Peyer's patch (tissue), 4 donors: ENCODE measurements around the gene PACRG. TPM values are rescaled to one million over a fixed set of nuclear protein-coding genes. Genes with fewer than 3 reads are reported as not detected.

Source experiments
- DNase-seq, 3 donors: peaks; one replicate each; pipeline ENCODE4 v3.0.0-alpha.2; 2017 to 2019
- H3K27ac ChIP-seq, 4 donors: fragments of 200-600 bp; sonication (generic); one replicate each; pipeline ENCODE4 v1.5.1; 2016 to 2019
- H3K27me3 ChIP-seq, 2 donors: fragments of 200-600 bp; sonication (generic); one replicate each; pipeline ENCODE4 v1.5.1; 2019
- H3K36me3 ChIP-seq, 3 donors: fragments of 200-600 bp; sonication (generic); one replicate each; pipeline ENCODE4 v1.5.1; 2016 to 2019
- H3K4me1 ChIP-seq, 4 donors: fragments of 200-600 bp; sonication (generic); one replicate each; pipeline ENCODE4 v1.5.1; 2016 to 2019
- H3K4me3 ChIP-seq, 4 donors: fragments of 200-600 bp; sonication (generic); 1 replicate in 3 of 4; 2 replicates in 1 of 4; pipeline ENCODE4 v1.5.1; 2016 to 2019; ENCODE audit warnings: mild to moderate bottlenecking in 1 of 4
- H3K9me3 ChIP-seq, 4 donors: fragments of 200-600 bp; sonication (generic); one replicate each; pipeline ENCODE4 v1.5.1; 2016 to 2019; ENCODE audit warnings: mild to moderate bottlenecking in 1 of 4
- POLR2A ChIP-seq, 2 donors: fragments of 450-650 bp; IDR thresholded peaks; one replicate each; pipeline ENCODE4 v1.5.1; 2017; ENCODE audit warnings: antibody characterized with exemption in 2 of 2, mild to moderate bottlenecking in 2 of 2, moderate library complexity in 2 of 2
- total RNA-seq, 4 donors: library from RNA; depleted of rRNA; stranded (reverse); fragments of >200 nt; gene quantifications; one replicate each; pipeline ENCODE4 v1.1.0, GENCODE V29; 2016
- TF ChIP-seq, protein P1 (sequence below), 6 experiments: fragments of 450-650 bp in 4 of 6; fragments of 200-600 bp in 2 of 6; sonication (generic) in 1 of 6; IDR thresholded peaks; one replicate each; pipeline ENCODE4 v1.5.1; 2017 to 2019; ENCODE audit warnings: antibody characterized with exemption in 6 of 6, mild to moderate bottlenecking in 3 of 6, moderate library complexity in 1 of 6

Gene PACRG
- total RNA-seq, 4 donors from 2014 or later = 0.76 to 2.5 TPM; not detected in 2

DNA sequence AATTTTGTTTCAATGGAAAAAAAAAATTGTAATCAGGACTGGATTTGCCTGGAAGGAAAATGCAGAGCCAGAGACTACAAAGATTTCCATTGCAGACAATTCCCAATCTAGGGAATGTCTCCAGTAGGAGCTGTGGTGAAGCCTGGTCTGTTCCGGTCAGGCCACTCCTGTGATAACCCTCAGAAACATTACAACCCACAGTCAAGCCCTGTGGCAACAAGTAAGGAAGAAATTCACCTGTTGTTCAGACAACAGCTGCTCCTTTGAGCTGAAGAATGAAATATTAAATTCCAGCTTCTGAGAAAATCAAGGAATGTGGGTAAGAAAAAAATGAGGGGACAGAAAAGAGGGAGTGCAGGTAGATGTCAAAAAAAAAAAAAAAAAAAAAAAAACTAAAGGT is 8.2 kb upstream of the PACRG start:
- no peak for DNase-seq
- TF ChIP-seq POLR2A (IDR thresholded peaks at IDR 0.05) = no peak
- TF ChIP-seq, protein P1, sequence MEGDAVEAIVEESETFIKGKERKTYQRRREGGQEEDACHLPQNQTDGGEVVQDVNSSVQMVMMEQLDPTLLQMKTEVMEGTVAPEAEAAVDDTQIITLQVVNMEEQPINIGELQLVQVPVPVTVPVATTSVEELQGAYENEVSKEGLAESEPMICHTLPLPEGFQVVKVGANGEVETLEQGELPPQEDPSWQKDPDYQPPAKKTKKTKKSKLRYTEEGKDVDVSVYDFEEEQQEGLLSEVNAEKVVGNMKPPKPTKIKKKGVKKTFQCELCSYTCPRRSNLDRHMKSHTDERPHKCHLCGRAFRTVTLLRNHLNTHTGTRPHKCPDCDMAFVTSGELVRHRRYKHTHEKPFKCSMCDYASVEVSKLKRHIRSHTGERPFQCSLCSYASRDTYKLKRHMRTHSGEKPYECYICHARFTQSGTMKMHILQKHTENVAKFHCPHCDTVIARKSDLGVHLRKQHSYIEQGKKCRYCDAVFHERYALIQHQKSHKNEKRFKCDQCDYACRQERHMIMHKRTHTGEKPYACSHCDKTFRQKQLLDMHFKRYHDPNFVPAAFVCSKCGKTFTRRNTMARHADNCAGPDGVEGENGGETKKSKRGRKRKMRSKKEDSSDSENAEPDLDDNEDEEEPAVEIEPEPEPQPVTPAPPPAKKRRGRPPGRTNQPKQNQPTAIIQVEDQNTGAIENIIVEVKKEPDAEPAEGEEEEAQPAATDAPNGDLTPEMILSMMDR (IDR thresholded peaks at IDR 0.05) = no peak
- Histone ChIP-seq H3K4me1 (no peaks in the 10 kb centered on the region), H3K9me3 (no peaks in the 10 kb centered on the region), H3K27me3 (no peaks in the 10 kb centered on the region), H3K4me3 (no peak overlapping the region), H3K27ac (no peak overlapping the region), H3K36me3 (no peaks in the 10 kb centered on the region)

DNA sequence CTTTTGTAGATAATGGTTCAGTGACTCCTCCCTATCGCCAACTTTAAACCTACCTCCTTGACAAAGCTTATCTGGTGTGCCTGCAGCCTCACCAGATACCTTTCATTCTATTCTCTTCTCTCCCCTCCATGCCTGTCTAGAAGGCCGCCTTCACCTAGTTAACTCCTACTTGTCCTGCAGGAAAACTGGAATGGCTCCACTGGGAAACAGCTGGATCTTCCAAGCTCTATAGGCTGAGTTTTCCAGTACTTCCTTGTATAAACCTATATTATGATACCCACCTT is 6.4 kb upstream of the PACRG start:
- no peaks in the 10 kb centered on the region for H3K36me3 ChIP-seq

DNA sequence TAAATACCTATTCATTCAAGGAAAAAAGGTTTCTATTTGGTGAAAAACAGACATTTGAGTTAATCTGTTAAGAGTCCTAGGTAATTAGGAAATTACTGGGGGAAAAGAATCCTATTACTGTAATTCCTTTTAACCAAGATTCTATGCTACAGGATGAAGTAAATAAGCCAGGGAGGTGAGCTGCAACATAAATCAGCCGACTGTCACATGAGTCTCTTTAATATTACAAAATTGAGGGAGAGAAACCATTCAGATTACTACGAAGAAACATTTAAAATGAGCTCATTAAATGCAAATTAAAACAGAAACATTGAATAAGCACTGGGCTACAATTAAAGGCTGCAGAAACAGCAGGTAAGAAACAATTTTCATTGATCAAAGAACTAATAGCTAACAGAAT is 5.5 kb upstream of the PACRG start:
- Histone ChIP-seq H3K27me3 (no peaks in the 10 kb centered on the region), H3K27ac (no peak overlapping the region), H3K36me3 (no peaks in the 10 kb centered on the region), H3K4me3 (no peak overlapping the region), H3K4me1 (no peaks in the 10 kb centered on the region), H3K9me3 (no peaks in the 10 kb centered on the region)
- TF ChIP-seq, protein P1 (IDR thresholded peaks at IDR 0.05) = no peak
- TF ChIP-seq POLR2A (IDR thresholded peaks at IDR 0.05) = no peak
- no peak for DNase-seq

More for the DNA sequence above, 6.4 kb upstream of the PACRG start:
- TF ChIP-seq, protein P1 (IDR thresholded peaks at IDR 0.05) = no peak
- TF ChIP-seq POLR2A (IDR thresholded peaks at IDR 0.05) = no peak
- no peak for DNase-seq
- H3K4me1 ChIP-seq = no peaks in the 10 kb centered on the region
- H3K4me3 ChIP-seq = no peak overlapping the region
- no peaks in the 10 kb centered on the region for H3K9me3 ChIP-seq
- H3K27me3 ChIP-seq = no peaks in the 10 kb centered on the region
- no peak overlapping the region for H3K27ac ChIP-seq

DNA sequence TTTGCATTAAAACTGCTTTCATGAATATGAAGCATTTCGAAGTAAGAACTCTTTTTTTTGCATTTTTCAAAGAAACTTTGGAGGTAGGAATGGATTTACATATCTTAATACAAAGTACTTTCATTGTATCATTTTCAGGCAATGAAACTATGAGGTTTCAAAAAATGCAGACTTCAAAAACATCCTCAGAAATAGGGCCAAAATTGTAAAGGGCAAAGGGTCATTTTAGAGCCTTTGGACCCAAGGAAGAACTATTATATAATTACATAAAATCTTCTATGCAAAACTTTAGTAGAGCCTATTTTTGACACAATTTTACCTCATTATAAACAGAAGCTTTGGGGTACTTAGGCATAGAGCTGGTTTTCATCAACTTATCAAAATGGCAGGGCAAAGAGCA is 5.1 kb upstream of the PACRG start:
- no peaks in the 10 kb centered on the region for H3K27me3 ChIP-seq
- no peak overlapping the region for H3K4me3 ChIP-seq
- TF ChIP-seq, protein P1 (IDR thresholded peaks at IDR 0.05) = no peak
- no peak for TF ChIP-seq POLR2A (IDR thresholded peaks at IDR 0.05)
- H3K36me3 ChIP-seq = no peaks in the 10 kb centered on the region
- no peak for DNase-seq
- no peak overlapping the region for H3K27ac ChIP-seq
- no peaks in the 10 kb centered on the region for H3K4me1 ChIP-seq
- H3K9me3 ChIP-seq = no peaks in the 10 kb centered on the region

DNA sequence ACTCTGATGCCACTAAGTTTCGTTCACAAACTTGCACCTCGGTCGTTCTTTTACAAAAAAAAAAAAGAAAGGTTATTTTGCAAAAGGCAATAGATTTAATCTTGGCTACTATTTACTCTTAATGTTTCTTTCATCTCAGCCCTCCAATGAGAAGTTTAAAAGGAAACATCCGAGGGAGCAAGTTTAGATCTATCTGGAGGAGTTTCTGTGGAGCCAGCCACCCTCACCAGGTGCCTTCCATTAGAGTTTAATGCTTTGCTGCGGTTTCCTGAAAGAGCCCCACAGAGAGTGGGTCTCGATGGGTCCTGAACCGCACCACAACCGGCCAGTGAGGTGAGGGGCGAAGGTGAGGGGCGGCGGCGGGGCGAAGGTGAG is 840 bp upstream of the PACRG start:
- peak overlapping the region; percentile 64 to 96 (median 78) for H3K4me3 ChIP-seq
- TF ChIP-seq, protein P1 (IDR thresholded peaks at IDR 0.05) = no peak
- TF ChIP-seq POLR2A (IDR thresholded peaks at IDR 0.05) = no peak
- no peak for DNase-seq

DNA sequence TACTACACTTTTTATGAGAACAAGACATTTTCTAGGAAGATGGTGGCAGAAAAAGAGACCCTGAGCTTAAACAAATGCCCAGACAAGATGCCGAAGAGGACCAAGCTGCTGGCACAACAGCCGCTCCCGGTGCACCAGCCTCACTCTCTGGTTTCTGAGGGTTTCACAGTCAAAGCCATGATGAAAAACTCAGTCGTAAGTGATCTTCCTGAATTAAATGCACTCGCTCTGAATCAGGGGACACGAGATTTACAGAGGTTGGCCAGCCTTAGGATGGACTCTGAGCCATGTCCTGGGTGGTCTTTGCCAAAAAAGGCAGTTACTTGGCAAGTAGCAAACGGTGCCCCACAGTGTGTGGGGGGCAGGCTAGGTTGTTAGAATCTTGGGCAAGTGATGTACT is 423 bp downstream of the PACRG start:
- TF ChIP-seq, protein P1 (IDR thresholded peaks at IDR 0.05) = no peak
- TF ChIP-seq POLR2A (IDR thresholded peaks at IDR 0.05) = no peak
- DNase-seq = no peak
- H3K27me3 ChIP-seq = no peaks in the 10 kb centered on the region
- H3K4me1 ChIP-seq = no peaks in the 10 kb centered on the region
- peak overlapping the region; percentile 20 to 89 (median 84) for H3K27ac ChIP-seq
- no peaks in the 10 kb centered on the region for H3K9me3 ChIP-seq
- H3K4me3 ChIP-seq = peak overlapping the region in 3 of 4 donors; percentile 75 to 96 (median 80)
- H3K36me3 ChIP-seq = no peaks in the 10 kb centered on the region

More for the DNA sequence above, 840 bp upstream of the PACRG start:
- Histone ChIP-seq H3K27me3 (no peaks in the 10 kb centered on the region), H3K9me3 (no peaks in the 10 kb centered on the region), H3K36me3 (no peaks in the 10 kb centered on the region), H3K4me1 (no peaks in the 10 kb centered on the region), H3K27ac (peak overlapping the region; percentile 76 to 89 (median 84))
